UCSD-AML1 (cell line): Measurements from ENCODE around the gene ANKFY1.
"Not testable (repeated sequence)": the region's sequence is repeated elsewhere in the genome, so short reads cannot be mapped to it uniquely, and the experiment has no call there.

Source experiments
- DNase-seq: peaks from one replicate; lab custom pipeline; 2025; ENCODE audit not compliant: unreplicated experiment; lab: John Stamatoyannopoulos, UW

Gene ANKFY1

DNA sequence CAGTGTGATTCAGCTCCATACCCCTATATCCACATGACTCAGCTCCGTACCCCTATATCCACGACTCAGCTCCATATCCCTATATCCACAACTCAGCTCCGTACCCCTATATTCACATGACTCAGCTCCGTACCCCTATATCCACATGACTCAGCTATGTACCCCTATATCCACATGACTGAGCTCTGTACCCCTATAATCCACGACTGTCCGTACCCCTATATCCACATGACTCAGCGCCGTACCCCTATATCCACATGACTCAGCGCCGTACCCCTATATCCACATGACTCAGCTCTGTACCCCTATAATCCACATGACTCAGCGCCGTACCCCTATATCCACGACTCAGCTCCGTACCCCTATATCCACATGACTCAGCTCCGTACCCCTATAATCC, 104.0 kb downstream of the ANKFY1 start:
- DNase-seq: no peak

DNA sequence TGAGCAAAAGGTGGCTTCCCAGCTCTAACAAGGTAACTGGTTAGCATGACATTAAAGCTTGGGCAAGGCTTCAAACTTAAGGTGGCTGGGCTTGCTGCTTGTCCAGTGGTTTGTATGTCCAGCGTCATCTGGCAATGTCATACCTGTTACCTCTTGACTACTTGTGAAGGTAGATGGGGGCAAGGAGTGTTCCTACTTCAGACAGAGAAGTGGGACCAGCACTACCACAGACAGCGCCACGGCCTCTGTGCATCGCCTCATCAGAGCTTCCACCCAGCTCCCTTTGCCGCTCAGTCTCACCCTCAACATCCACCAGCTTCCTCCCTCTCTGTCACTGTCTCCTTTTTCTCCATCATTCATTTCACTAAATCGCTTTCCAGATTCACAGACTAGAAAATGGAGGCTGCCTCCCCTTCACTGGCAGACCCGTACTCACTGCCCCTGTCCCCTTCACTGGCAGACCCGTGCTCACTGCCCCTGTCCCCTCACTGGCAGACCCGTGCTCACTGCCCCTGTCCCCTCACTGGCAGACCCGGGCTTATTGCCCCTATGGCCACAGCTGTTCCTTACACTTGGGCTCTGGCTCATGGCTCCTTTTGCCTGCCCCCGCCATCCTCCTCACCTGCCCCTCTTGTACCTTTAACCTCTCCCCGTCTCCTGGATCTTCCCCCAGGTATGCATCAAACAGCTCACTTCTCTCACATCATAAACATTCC, 106.0 kb downstream of the ANKFY1 start:
- DNase-seq: no peak

- DNase-seq: no peak
Observed at GRCh38 chr17:4156750-4157381, 106.9 kb downstream of the ANKFY1 start.

DNA sequence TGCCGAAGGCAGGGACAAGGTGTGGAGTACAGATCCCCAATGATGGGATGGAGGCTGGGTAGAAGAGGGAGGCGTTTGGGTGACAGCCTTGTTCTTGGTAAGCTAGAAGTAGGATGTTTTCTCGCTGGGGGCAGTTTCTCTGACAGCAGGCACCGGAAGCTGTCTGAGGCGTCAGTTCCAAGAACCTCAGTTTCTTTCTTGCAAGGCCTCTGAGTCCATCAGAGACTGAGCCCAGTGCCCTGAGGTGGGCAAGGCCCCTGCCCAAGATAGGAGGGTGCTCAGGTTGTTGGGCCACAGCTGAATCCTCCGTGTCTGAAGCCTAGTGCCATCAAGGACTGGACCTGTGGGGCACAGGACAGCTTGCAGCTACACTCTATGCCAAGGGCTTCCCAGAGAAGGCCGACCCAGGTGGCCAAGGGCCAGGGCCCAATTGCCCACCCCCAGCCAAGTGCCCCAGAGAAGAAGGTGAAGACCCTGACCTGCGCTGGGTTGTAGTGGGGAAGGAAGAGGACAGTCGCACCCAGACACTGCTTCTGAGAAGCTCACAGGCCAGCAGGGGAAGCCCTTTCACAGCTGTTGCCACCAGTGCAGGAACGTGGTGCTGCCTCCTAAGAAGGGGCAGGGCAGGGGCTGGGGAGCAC, 107.7 kb downstream of the ANKFY1 start:
- no peak for DNase-seq

DNA sequence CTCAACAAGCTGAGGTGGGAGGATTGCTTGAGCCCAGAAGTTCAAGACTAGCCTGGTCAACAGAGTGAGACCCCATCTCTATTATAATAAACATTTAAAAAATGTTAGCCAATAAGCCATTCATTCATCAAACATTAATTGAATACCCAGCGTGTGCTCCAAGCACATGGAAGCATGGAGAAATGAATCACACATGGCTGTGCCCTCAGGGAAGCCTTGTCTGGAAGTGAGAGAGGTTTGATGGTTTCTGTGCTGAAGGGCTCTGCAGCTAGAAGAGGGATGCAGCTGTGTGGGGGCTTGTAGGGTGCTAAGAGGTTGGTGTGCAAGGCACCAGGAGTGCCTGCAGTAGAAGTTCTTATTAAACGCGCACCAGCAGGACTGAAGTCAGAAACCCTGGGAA, 109.6 kb downstream of the ANKFY1 start:
- DNase-seq: no peak

DNA sequence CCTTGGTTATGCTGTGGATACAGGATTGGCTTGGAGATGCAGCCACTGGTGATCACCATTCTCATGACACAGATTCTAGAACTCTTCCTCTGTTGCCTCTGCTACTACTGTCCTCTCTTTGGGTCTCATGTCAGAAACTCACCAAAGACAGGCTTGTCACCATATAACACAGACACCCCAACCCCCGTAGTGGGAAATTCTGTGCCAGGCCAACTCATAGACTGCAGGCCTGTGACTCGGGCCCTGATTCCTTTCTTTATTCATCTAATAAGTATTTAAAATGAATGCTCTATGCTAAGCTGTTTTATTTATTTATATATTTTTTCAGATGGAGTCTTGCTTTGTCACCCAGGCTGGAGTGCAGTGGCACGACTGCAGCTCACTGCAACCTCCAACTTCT, 111.3 kb downstream of the ANKFY1 start:
- no peak for DNase-seq

DNA sequence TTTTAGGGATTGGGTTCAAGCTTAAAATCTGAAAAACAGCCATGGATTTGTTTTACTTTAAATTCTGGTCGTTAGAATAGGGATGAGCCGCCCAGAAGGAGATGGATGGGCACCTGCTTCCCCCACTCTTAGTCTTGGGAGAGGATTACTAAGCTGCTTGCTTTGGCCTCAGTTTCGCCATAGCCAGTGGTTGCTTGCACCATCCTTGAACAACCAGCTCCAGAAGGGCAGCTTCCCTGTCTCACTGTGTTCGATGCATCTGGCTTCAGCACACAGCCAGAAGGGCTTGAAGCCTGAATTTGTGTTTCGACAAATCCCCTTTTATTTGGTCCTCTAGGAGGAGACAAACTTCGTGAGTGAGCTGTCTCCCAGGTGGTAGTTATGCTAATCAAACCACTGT, 113.7 kb downstream of the ANKFY1 start:
- no peak for DNase-seq

- no peak for DNase-seq
Observed at GRCh38 chr17:4148611-4149308, 115.0 kb downstream of the ANKFY1 start.

- no peak for DNase-seq
Observed at GRCh38 chr17:4147751-4148310, 115.9 kb downstream of the ANKFY1 start.

GRCh38 chr17:4146641-4147040, 117.1 kb downstream of the ANKFY1 start:
- no peak for DNase-seq

- DNase-seq: no peak
Observed at GRCh38 chr17:4144422-4144747, 119.4 kb downstream of the ANKFY1 start.

DNA sequence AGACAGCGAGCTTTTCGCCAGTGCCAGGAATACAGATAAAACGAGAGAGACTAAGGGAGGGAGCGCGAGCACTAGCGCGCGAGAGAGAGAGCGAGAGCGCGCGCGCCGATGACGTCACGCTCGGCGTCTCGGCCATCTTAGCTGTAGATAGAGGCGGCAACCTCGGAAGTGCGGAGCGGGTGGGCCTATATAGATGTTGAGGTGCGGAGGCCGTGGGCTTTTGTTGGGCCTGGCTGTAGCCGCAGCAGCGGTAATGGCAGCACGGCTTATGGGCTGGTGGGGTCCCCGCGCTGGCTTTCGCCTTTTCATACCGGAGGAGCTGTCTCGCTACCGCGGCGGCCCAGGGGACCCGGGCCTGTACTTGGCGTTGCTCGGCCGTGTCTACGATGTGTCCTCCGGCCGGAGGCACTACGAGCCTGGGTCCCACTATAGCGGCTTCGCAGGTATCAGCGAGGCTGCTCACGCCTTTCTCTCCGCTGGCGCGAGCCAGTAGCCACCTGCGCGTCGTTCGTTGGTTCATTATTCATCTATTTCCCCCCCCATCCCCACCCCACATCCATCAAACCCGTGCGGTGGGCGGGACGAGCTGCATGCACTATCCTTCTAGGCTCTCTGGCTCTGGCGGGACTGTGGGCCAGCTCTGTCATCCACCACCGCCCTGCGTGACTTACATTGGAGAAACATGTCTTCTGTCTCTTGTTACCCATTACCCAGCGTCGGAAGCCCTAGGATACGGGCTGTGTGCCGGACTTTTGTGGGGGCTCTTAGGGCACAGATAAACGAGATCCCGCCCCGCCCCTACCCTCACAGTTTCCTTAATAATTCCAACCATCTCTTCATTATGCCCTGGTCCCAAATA, 120.0 kb downstream of the ANKFY1 start:
- peak; percentile 92 for DNase-seq

DNA sequence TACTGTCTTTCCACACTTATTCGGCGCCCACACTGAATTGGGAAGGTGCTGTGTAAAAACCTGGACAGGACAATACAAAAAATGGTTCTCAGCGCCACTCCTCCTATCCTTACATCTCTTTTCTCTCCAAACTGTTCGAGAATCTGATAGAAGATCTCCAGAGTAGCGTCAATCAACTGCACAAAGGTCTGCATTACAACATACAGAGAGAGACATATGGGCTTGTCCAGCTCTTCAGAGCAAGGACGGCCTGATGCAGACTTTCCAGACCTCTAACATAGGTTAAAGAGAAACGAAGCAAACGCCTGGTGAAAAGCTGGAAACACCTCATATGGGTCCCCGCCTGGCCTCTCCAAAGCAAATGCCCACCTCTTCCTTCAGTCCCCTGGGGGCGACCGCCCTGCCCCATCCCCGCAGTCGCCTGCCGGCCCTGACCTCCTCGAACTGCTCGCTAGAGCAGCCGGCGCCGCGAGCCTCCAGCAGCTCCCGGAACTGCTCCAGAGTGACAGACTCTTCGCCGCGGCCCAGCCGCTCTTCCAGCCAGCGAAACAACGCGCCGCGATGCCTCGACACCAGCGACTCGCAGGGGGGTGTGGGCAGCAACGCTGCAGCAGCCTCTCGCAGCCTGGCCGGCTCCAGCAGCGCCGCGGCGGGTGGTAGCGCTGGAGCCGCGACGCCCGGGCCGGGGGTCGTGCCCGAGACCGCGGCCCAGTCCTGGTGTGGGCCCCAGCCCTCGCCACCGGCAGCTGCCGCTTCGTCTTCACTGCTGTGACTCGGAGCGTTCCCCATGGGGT, 121.5 kb downstream of the ANKFY1 start:
- peak; percentile 53 for DNase-seq

DNA sequence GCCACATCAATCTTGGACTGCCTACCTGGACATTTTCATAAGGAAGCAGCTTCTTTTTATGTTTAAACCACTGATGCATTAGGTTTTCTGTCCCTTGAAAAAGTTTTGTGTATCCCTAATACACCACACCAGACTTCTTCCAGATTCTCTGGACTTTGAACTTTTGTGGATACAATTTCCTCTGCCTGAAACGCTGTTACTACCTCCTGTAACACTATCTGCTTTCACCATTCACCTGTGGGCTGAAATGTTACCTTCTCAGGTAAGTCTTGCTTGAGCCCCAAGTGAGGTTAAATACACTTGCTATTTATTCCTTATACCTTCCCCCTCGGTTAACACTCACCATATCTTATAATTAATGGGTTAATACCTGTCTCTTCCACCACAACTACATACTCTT, 123.7 kb downstream of the ANKFY1 start:
- no peak for DNase-seq

DNA sequence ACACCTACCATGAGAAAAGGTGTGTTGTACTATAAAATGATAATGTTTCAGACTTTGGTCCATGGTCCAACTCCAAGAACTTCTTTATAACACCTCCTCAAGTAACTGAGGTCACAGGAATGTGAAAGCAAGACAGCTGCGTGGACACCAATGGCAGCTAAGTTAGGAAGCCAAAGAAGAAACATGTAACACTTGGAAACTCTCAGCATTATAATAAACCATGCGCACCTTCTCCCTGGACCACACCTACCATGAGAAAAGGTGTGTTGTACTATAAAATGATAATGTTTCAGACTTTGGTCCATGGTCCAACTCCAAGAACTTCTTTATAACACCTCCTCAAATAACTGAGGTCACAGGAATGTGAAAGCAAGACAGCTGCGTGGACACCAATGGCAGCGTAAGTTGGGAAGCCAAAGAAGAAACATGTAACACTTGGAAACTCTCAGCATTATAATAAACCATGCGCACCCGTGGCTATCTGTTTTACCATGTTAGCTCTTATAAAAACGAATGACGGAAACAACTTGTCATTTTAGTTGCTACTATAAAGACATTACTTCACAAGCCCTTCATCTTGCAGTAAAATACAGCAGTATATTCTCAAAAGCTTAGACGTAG, 124.8 kb downstream of the ANKFY1 start:
- not testable (repeated sequence) for DNase-seq

DNA sequence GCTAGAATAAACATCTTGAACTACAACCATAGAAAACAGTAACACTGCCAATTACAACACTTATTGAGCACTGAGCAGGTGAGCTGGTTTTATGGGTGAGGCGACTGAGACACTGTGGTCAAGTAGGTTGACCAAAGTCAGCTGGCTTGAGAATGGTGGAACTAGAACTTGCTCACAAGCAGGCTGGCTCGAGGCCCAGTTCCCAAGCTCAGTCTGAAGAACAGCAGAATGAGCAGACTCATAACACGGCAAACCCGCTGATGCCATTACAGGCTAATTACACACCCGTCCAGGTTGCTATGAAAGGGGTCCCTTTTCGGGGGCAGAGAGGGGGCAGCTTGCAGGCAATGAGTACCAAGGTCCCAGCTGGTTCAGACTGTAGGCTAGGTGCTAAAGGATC, 127.4 kb downstream of the ANKFY1 start:
- no peak for DNase-seq

DNA sequence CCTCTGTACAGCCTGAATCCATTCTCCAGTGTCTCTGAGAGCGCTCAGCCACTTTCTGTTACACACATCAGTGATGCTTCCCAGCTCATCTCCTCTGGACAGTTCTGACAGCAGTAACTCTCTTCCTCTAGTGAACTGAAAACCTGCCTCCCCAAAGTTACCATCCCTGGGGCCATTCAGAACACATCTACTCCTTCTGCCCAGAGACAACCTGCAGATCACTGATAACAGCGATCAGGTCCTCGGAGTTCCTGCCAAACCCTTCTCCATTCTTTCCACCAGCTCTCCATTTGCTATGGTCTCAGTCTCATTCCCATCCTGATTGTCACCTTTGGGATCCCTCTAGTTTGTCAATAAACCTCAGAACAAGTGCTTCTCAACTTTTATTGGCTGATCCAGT, 128.3 kb downstream of the ANKFY1 start:
- DNase-seq: no peak

GRCh38 chr17:4134721-4135120, 129.1 kb downstream of the ANKFY1 start:
- DNase-seq: no peak

DNA sequence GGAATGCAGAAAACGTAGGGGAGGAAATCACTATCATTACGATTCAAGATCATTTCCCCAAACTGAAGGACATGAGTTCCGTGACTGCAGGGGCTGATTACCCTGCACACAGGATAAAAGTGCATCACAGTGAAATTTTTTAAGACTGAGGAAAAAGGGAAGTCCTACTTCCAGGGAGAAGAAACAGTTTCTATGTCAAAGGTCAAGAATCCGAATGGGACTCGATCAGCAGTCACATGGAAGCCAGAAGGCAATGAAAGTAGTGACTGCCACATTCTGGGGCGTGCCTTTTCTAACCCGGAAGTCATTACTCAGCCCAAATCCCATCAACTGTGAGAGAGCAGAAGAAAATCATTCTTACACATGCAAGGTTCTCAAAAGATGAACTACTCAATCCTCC, 133.1 kb downstream of the ANKFY1 start:
- no peak for DNase-seq
